ENCODE results near the gene POFUT1.

The POFUT1 gene

GRCh38 chr20:32206760-32207625 is 687 bp upstream of the POFUT1 start:
- no peak for DNase-seq (ENCODE audit: low spot score)

GRCh38 chr20:32208499-32209154 is 947 bp downstream of the POFUT1 start:
- no peak for DNase-seq (ENCODE audit: low spot score)

GRCh38 chr20:32209850-32210605 is 2.3 kb downstream of the POFUT1 start:
- no peak for DNase-seq (ENCODE audit: low spot score)

- no peak for DNase-seq (ENCODE audit: low spot score)
These were observed 6.2 kb downstream of the POFUT1 start for GRCh38 chr20:32213870-32214269.

GRCh38 chr20:32215147-32215546 is 7.5 kb downstream of the POFUT1 start:
- no peak for DNase-seq (ENCODE audit: low spot score)

- no peak for DNase-seq (ENCODE audit: low spot score)
These were observed 8.0 kb downstream of the POFUT1 start for GRCh38 chr20:32215729-32216128.

- DNase-seq (ENCODE audit: low spot score): no peak
These were observed 8.8 kb downstream of the POFUT1 start for GRCh38 chr20:32216179-32217142.

- no peak for DNase-seq (ENCODE audit: low spot score)
These were observed 10.6 kb downstream of the POFUT1 start for GRCh38 chr20:32218156-32218900.

GRCh38 chr20:32224463-32224862 is 16.8 kb downstream of the POFUT1 start:
- no peak for DNase-seq (ENCODE audit: low spot score)

GRCh38 chr20:32226391-32226790 is 18.7 kb downstream of the POFUT1 start:
- DNase-seq (ENCODE audit: low spot score): no peak

GRCh38 chr20:32227306-32227705 is 19.6 kb downstream of the POFUT1 start:
- no peak for DNase-seq (ENCODE audit: low spot score)

- DNase-seq (ENCODE audit: low spot score): no peak
These were observed 20.3 kb downstream of the POFUT1 start for GRCh38 chr20:32227744-32228688.

- no peak for DNase-seq (ENCODE audit: low spot score)
These were observed 21.6 kb downstream of the POFUT1 start for GRCh38 chr20:32229251-32229747.

GRCh38 chr20:32230707-32231106 is 23.0 kb downstream of the POFUT1 start:
- no peak for DNase-seq (ENCODE audit: low spot score)

GRCh38 chr20:32231245-32231644 is 23.6 kb downstream of the POFUT1 start:
- DNase-seq (ENCODE audit: low spot score): no peak

- peak; percentile 30 for DNase-seq (ENCODE audit: low spot score)
These were observed 24.2 kb downstream of the POFUT1 start for GRCh38 chr20:32231847-32232246.

GRCh38 chr20:32232326-32232886 is 24.7 kb downstream of the POFUT1 start:
- no peak for DNase-seq (ENCODE audit: low spot score)

GRCh38 chr20:32233286-32233685 is 25.6 kb downstream of the POFUT1 start:
- no peak for DNase-seq (ENCODE audit: low spot score)

Measured in putamen (tissue), 1 donor.